Loucy (cell line): ENCODE measurements around the gene SLC26A6.

Experiments
- EZH2phosphoT487 ChIP-seq: fragments of 200-600 bp; IDR thresholded peaks from 2 replicates; pipeline ENCODE4 v1.6.1; 2018; ENCODE audit warnings: antibody characterized with exemption, mild to moderate bottlenecking, moderate library complexity, borderline replicate concordance
- TF ChIP-seq, protein P1 (sequence below): fragments of 200-600 bp; sonication (generic); conservative IDR thresholded peaks from 2 replicates; pipeline ENCODE4 v1.5.1; 2014; ENCODE audit warnings: mild to moderate bottlenecking, antibody characterized with exemption, low read length

DNA sequence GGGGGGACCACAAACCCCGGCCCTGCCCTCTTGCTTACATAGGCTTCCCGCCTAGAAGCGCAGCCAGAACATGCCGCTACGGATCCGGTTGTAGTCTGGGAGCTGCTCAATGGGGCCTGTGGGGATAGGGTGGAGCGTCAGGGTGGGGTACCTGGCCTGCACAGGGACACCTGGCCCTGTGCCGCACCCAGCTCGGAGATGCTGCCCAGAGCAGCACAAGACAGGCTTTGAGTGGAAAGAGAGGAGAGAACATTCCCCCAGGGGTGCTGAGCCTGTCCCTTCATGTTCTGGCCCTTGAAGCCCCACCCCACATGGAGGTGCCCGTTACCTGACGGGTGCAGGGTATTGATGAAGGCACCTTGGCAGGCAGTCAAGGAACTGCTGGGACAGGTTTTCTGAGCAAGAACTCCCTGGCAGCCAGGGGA is 36.2 kb downstream of the SLC26A6 start:
- TF ChIP-seq, protein P1, sequence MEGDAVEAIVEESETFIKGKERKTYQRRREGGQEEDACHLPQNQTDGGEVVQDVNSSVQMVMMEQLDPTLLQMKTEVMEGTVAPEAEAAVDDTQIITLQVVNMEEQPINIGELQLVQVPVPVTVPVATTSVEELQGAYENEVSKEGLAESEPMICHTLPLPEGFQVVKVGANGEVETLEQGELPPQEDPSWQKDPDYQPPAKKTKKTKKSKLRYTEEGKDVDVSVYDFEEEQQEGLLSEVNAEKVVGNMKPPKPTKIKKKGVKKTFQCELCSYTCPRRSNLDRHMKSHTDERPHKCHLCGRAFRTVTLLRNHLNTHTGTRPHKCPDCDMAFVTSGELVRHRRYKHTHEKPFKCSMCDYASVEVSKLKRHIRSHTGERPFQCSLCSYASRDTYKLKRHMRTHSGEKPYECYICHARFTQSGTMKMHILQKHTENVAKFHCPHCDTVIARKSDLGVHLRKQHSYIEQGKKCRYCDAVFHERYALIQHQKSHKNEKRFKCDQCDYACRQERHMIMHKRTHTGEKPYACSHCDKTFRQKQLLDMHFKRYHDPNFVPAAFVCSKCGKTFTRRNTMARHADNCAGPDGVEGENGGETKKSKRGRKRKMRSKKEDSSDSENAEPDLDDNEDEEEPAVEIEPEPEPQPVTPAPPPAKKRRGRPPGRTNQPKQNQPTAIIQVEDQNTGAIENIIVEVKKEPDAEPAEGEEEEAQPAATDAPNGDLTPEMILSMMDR, result no peak
- no peak for TF ChIP-seq EZH2phosphoT487
